ENCODE data around the gene IRF5.

IRF5 gene, protein sequence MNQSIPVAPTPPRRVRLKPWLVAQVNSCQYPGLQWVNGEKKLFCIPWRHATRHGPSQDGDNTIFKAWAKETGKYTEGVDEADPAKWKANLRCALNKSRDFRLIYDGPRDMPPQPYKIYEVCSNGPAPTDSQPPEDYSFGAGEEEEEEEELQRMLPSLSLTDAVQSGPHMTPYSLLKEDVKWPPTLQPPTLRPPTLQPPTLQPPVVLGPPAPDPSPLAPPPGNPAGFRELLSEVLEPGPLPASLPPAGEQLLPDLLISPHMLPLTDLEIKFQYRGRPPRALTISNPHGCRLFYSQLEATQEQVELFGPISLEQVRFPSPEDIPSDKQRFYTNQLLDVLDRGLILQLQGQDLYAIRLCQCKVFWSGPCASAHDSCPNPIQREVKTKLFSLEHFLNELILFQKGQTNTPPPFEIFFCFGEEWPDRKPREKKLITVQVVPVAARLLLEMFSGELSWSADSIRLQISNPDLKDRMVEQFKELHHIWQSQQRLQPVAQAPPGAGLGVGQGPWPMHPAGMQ

DNA sequence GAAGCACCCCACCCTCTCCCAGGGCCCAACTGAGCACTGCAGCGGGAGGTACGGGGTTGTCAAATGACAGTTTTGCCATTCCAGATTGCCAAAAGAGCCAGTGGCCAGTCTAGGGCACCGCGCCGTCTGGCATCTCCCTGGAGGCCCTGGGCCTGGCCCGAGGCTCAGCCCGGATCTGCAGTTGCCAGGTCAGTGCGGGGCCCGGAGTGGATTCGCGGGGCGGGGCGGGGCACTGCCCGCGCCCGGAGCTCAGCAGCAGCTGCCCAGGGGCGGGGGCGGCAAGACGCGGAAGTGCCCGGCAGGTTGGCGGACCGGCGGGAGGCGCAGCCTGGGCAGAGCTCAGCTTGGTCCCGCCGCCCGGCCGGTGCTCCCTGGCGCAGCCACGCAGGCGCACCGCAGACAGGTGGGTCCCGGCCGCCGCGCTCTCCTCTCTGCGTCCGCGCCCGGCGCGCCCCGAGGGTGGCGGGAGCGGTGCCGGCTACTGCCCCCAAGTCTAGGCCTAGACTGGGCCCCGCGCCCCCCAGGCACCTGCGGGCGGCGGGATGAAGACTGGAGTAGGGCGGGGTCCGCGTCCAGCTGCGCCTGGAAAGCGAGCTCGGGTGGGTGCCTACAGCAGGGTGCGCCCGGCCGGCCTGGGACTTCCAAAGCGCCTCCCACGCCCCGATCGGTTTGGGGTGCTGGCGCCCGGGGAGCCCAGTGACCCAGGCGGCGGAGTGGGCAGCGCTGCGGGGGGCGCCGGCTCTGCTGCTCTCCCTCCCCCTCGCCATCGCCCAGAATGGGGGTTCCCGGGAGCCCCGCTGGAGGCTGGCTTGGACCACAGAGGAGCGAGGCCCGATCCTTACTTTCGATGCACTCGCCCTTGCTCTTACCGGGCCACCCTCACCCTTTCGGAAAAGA is at the start of gene IRF5:
IRF5 (plus strand) TSS at position 281 of the 897 bp plus-strand sequence. CDS start 4,155 bp downstream, outside the sequence.
- TF ChIP-seq, protein P1, sequence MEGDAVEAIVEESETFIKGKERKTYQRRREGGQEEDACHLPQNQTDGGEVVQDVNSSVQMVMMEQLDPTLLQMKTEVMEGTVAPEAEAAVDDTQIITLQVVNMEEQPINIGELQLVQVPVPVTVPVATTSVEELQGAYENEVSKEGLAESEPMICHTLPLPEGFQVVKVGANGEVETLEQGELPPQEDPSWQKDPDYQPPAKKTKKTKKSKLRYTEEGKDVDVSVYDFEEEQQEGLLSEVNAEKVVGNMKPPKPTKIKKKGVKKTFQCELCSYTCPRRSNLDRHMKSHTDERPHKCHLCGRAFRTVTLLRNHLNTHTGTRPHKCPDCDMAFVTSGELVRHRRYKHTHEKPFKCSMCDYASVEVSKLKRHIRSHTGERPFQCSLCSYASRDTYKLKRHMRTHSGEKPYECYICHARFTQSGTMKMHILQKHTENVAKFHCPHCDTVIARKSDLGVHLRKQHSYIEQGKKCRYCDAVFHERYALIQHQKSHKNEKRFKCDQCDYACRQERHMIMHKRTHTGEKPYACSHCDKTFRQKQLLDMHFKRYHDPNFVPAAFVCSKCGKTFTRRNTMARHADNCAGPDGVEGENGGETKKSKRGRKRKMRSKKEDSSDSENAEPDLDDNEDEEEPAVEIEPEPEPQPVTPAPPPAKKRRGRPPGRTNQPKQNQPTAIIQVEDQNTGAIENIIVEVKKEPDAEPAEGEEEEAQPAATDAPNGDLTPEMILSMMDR (IDR thresholded peaks at IDR 0.05; ENCODE audit: poor library complexity, severe bottlenecking), result no peak
- Histone ChIP-seq H3K27ac (ENCODE audit: poor library complexity, severe bottlenecking) (no peak within 1 kb of the TSS), H3K4me3 (ENCODE audit: severe bottlenecking) (peak within 1 kb of the TSS; percentile 80), H3K4me1 (ENCODE audit: insufficient read depth, poor library complexity, severe bottlenecking) (no peaks in the 10 kb centered on the region), H3K36me3 (ENCODE audit: low read depth) (no peaks in the 10 kb centered on the region), H3K27me3 (ENCODE audit: insufficient read depth, poor library complexity, severe bottlenecking) (no peaks in the 10 kb centered on the region), H3K9me3 (ENCODE audit: severe bottlenecking) (no peaks in the 10 kb centered on the region)
- DNase-seq (ENCODE audit: low spot score) (peak; percentile 68), ATAC-seq (ENCODE audit: low read depth) (peak; percentile 85)

DNA sequence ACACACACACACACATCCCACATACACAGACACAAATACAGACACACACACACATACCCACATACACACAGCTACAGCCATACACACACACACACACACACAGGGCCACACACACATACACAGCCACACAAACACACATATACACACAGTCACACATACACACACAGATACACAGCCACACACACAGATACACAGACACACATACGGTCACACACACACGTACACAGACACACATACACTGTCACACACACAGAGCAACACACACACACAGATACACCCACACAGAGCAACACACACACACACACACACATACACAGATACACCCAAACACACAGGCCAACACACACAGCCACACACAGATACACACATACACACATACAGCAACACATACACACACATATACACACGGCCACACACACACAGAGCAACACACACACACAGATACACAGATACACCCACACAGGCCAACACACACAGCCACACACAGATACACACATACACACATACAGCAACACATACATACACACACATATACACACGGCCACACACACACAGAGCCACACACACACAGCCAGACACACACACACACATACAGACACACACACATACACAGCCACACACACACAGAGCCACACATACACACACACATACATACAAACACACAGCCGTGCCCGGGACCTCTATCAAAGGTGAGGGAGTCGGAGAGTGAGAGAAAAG is 49.5 kb upstream of the IRF5 start:
- H3K4me1 ChIP-seq (ENCODE audit: insufficient read depth, poor library complexity, severe bottlenecking), result peaks cover 26% of the 10 kb centered on the region
- H3K27me3 ChIP-seq (ENCODE audit: insufficient read depth, poor library complexity, severe bottlenecking), result no peaks in the 10 kb centered on the region
- no peak for ATAC-seq (ENCODE audit: low read depth)
- peak overlapping the region; percentile 59 for H3K27ac ChIP-seq (ENCODE audit: poor library complexity, severe bottlenecking)
- no peak overlapping the region for H3K4me3 ChIP-seq (ENCODE audit: severe bottlenecking)
- DNase-seq (ENCODE audit: low spot score), result peak; percentile 4
- no peaks in the 10 kb centered on the region for H3K9me3 ChIP-seq (ENCODE audit: severe bottlenecking)
- H3K36me3 ChIP-seq (ENCODE audit: low read depth), result no peaks in the 10 kb centered on the region
- TF ChIP-seq, protein P1 (IDR thresholded peaks at IDR 0.05; ENCODE audit: poor library complexity, severe bottlenecking), result no peak

DNA sequence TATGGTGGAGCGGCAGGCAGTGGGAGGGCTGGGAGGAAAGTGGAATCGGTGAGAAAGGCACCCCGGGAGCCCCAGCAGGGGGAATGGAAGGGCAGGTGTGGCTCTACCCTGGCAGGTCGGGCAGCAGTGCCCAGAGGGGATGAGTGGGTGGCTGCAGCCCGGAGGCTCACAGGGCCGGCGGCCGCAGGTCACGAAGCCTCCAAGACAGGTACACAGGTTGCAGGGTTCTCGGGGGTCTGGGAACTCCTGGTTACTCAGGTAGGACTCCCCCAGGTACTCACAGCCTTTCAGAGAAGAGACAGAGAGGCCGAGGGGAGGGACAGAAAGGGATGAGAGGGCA is 49.0 kb upstream of the IRF5 start:
- peaks cover 30% of the 10 kb centered on the region for H3K4me1 ChIP-seq (ENCODE audit: insufficient read depth, poor library complexity, severe bottlenecking)
- H3K4me3 ChIP-seq (ENCODE audit: severe bottlenecking), result no peak overlapping the region
- no peaks in the 10 kb centered on the region for H3K9me3 ChIP-seq (ENCODE audit: severe bottlenecking)
- H3K27me3 ChIP-seq (ENCODE audit: insufficient read depth, poor library complexity, severe bottlenecking), result no peaks in the 10 kb centered on the region
- peak; percentile 50 for DNase-seq (ENCODE audit: low spot score)
- H3K36me3 ChIP-seq (ENCODE audit: low read depth), result no peaks in the 10 kb centered on the region
- TF ChIP-seq, protein P1 (IDR thresholded peaks at IDR 0.05; ENCODE audit: poor library complexity, severe bottlenecking), result no peak
- no peak for ATAC-seq (ENCODE audit: low read depth)
- H3K27ac ChIP-seq (ENCODE audit: poor library complexity, severe bottlenecking), result peak overlapping the region; percentile 59

DNA sequence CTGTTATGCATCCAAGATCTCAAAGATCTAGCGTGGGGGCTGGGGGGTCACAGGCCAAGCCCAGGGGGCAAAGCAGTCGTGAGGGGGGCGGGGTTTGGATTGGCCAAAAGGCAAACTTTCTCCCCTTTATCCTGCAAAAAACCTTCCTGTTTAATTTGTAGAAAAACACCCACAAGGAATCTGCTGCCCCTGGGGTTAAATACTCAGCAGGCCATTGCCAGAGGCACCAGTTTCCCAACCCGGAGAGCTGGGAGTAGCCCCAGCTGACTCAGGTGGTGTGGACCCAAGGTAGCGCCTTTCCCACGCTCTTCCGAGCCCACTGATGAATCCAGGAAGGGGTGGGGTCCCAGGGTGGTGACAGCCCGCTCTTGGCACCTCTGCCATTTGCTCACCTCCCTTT is 48.6 kb upstream of the IRF5 start:
- no peak for DNase-seq (ENCODE audit: low spot score)
- Histone ChIP-seq H3K4me3 (ENCODE audit: severe bottlenecking) (no peak overlapping the region), H3K27ac (ENCODE audit: poor library complexity, severe bottlenecking) (peak overlapping the region; percentile 59), H3K4me1 (ENCODE audit: insufficient read depth, poor library complexity, severe bottlenecking) (peaks cover 32% of the 10 kb centered on the region), H3K36me3 (ENCODE audit: low read depth) (no peaks in the 10 kb centered on the region), H3K9me3 (ENCODE audit: severe bottlenecking) (no peaks in the 10 kb centered on the region), H3K27me3 (ENCODE audit: insufficient read depth, poor library complexity, severe bottlenecking) (no peaks in the 10 kb centered on the region)
- TF ChIP-seq, protein P1 (IDR thresholded peaks at IDR 0.05; ENCODE audit: poor library complexity, severe bottlenecking), result no peak
- ATAC-seq (ENCODE audit: low read depth), result peak; percentile 11; the same call in 1 of the 3 replicates

Measured in RWPE2 (cell line).